Gastroesophageal sphincter (tissue), 3 donors: ENCODE data around the gene KCNT1.

ENCODE experiments used
- CTCF ChIP-seq, 4 experiments: fragments of 200-600 bp in 2 of 4; fragments of 450-650 bp in 2 of 4; sonication (generic) in 1 of 4; IDR thresholded peaks; one replicate each; pipeline ENCODE4 v1.5.1; 2017 to 2019; ENCODE audit warnings: antibody characterized with exemption in 4 of 4, mild to moderate bottlenecking in 2 of 4, moderate library complexity in 2 of 4
- EP300 ChIP-seq: sonication (generic); formaldehyde crosslinking; IDR thresholded peaks from one replicate; pipeline ENCODE4 v1.6.1; 2017; ENCODE audit warnings: antibody characterized with exemption, mild to moderate bottlenecking
- POLR2A ChIP-seq, 2 donors: fragments of 450-650 bp; IDR thresholded peaks; one replicate each; pipeline ENCODE4 v1.6.1; 2017; ENCODE audit warnings: antibody characterized with exemption in 2 of 2, mild to moderate bottlenecking in 2 of 2, moderate library complexity in 1 of 2
- POLR2AphosphoS5 ChIP-seq: sonication (generic); formaldehyde crosslinking; IDR thresholded peaks from one replicate; pipeline ENCODE4 v1.6.1; 2017; ENCODE audit warnings: antibody characterized with exemption

GRCh38 chr9:135791431-135792267 lies 89.7 kb downstream of the KCNT1 start:
- TF ChIP-seq CTCF (IDR thresholded peaks at IDR 0.05) (no peak), POLR2A (IDR thresholded peaks at IDR 0.05) (no peak), POLR2AphosphoS5 (no peak), EP300 (no peak)
